ENCODE measurements around the gene ATP13A3.

GRCh38 chr3:194401868-194402329, 84.9 kb downstream of the ATP13A3 start:
- no peak for TF ChIP-seq POLR2A (IDR thresholded peaks at IDR 0.05)
- TF ChIP-seq, protein P1, sequence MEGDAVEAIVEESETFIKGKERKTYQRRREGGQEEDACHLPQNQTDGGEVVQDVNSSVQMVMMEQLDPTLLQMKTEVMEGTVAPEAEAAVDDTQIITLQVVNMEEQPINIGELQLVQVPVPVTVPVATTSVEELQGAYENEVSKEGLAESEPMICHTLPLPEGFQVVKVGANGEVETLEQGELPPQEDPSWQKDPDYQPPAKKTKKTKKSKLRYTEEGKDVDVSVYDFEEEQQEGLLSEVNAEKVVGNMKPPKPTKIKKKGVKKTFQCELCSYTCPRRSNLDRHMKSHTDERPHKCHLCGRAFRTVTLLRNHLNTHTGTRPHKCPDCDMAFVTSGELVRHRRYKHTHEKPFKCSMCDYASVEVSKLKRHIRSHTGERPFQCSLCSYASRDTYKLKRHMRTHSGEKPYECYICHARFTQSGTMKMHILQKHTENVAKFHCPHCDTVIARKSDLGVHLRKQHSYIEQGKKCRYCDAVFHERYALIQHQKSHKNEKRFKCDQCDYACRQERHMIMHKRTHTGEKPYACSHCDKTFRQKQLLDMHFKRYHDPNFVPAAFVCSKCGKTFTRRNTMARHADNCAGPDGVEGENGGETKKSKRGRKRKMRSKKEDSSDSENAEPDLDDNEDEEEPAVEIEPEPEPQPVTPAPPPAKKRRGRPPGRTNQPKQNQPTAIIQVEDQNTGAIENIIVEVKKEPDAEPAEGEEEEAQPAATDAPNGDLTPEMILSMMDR (IDR thresholded peaks at IDR 0.05): no peak

Measured in vagina (tissue), 2 donors.